ENCODE measurements around the gene CELF5. TPM values are rescaled to one million over a fixed set of nuclear protein-coding genes. Genes with fewer than 3 reads are reported as not detected.

The CELF5 gene
- total RNA-seq, 1 experiment from 2014 or later: 7.7 TPM

GRCh38 chr19:3262362-3262761 is 37.9 kb downstream of the CELF5 start (continued):
- TF ChIP-seq ZNF423 (CRISPR knock-in tag; IDR thresholded peaks at IDR 0.05) (no peak), MXD4 (CRISPR knock-in tag; IDR thresholded peaks at IDR 0.05; ENCODE audit: borderline replicate concordance) (no peak), USF2 (CRISPR knock-in tag; IDR thresholded peaks at IDR 0.05) (no peak), NFATC4 (CRISPR knock-in tag; IDR thresholded peaks at IDR 0.05) (no peak), IRF1 (CRISPR knock-in tag; IDR thresholded peaks at IDR 0.05) (no peak), E2F4 (CRISPR knock-in tag; IDR thresholded peaks at IDR 0.05; ENCODE audit: borderline replicate concordance, low read depth) (no peak), CREB1 (CRISPR knock-in tag; IDR thresholded peaks at IDR 0.05) (no peak), NR2C2 (CRISPR knock-in tag; IDR thresholded peaks at IDR 0.05) (no peak), ZNF219 (CRISPR knock-in tag; IDR thresholded peaks at IDR 0.05; ENCODE audit: borderline replicate concordance) (no peak)

GRCh38 chr19:3263866-3264265 is 39.4 kb downstream of the CELF5 start:
- no peak for TF ChIP-seq ATF3 (CRISPR knock-in tag; conservative IDR thresholded peaks at IDR 0.05)
- no peak for TF ChIP-seq MXD4 (CRISPR knock-in tag; IDR thresholded peaks at IDR 0.05; ENCODE audit: borderline replicate concordance)
- TF ChIP-seq TCF7 (CRISPR knock-in tag; IDR thresholded peaks at IDR 0.05; ENCODE audit: low read depth): no peak
- TF ChIP-seq CTCF (IDR thresholded peaks at IDR 0.05): no peak
- Mint-ChIP-seq H3K4me3 (no peak overlapping the region), H3K36me3 (no peaks in the 10 kb centered on the region), H3K27me3 (ENCODE audit: low read depth) (peaks cover 18% of the 10 kb centered on the region), H3K4me1 (no peaks in the 10 kb centered on the region), H3K9me3 (peaks cover 14% of the 10 kb centered on the region), H3K27ac (no peak overlapping the region)
- no peak for DNase-seq (ENCODE audit: low spot score)
- CTCF ChIA-PET: no interaction called here
- no peak for ATAC-seq
- POLR2A ChIA-PET: interaction anchor here (0.6 kb wide), 1 partner anchor 336 kb away, joined by 4 read pairs; no protein-coding TSS in a partner anchor

GRCh38 chr19:3265432-3265831 is 41.0 kb downstream of the CELF5 start:
- no peaks in the 10 kb centered on the region for H3K36me3 Mint-ChIP-seq
- no peak overlapping the region for H3K4me3 Mint-ChIP-seq
- no peak overlapping the region for H3K27ac Mint-ChIP-seq
- DNase-seq (ENCODE audit: low spot score) (no peak), ATAC-seq (no peak)
- no peaks in the 10 kb centered on the region; the same call in 1 of the 2 replicates for H3K4me1 Mint-ChIP-seq
- H3K27me3 Mint-ChIP-seq (ENCODE audit: low read depth): peaks cover 32% of the 10 kb centered on the region
- ChIA-PET CTCF (interaction anchor here (1.4 to 2.4 kb wide), 5 partner anchors 9 to 55 kb away, joined by 4 to 9 read pairs (median 7); no protein-coding TSS in a partner anchor), POLR2A (no interaction called here)
- peaks cover 14% of the 10 kb centered on the region for H3K9me3 Mint-ChIP-seq
- no peak for TF ChIP-seq RELA (CRISPR knock-in tag; IDR thresholded peaks at IDR 0.05; ENCODE audit: borderline replicate concordance)
- TF ChIP-seq SP1 (CRISPR knock-in tag; conservative IDR thresholded peaks at IDR 0.05): no peak
- no peak for TF ChIP-seq ATF6 (CRISPR knock-in tag; IDR thresholded peaks at IDR 0.05)
- no peak for TF ChIP-seq ZNF317 (CRISPR knock-in tag; IDR thresholded peaks at IDR 0.05; ENCODE audit: borderline replicate concordance, low read depth)
- TF ChIP-seq TCF7 (CRISPR knock-in tag; IDR thresholded peaks at IDR 0.05; ENCODE audit: low read depth): no peak
- no peak for TF ChIP-seq ZNF263 (CRISPR knock-in tag; IDR thresholded peaks at IDR 0.05; ENCODE audit: low read depth)
- no peak for TF ChIP-seq AFF4 (CRISPR knock-in tag; IDR thresholded peaks at IDR 0.05; ENCODE audit: borderline replicate concordance)
- no peak for TF ChIP-seq JUN (CRISPR knock-in tag; IDR thresholded peaks at IDR 0.05)
- TF ChIP-seq EMX1 (CRISPR knock-in tag; IDR thresholded peaks at IDR 0.05): no peak
- no peak for TF ChIP-seq PREB (CRISPR knock-in tag; IDR thresholded peaks at IDR 0.05; ENCODE audit: borderline replicate concordance)
- TF ChIP-seq JAZF1 (CRISPR knock-in tag; IDR thresholded peaks at IDR 0.05): no peak
